ENCODE results near the gene GLP2R. TPM values are rescaled to one million over a fixed set of nuclear protein-coding genes. Genes with fewer than 3 reads are reported as not detected.

GLP2R gene
- total RNA-seq, 4 donors from 2014 or later, result 0.54 to 3.3 (median 1.2) TPM

GRCh38 chr17:9837551-9838471 lies 12.1 kb downstream of the GLP2R start:
- Histone ChIP-seq H3K27me3 (no peaks in the 10 kb centered on the region), H3K27ac (no peak overlapping the region), H3K4me3 (replicated peaks in 1 of 3) (no peak overlapping the region), H3K36me3 (no peaks in the 10 kb centered on the region), H3K9me3 (no peaks in the 10 kb centered on the region), H3K4me1 (no peaks in the 10 kb centered on the region)
- no peak for TF ChIP-seq POLR2A (IDR thresholded peaks at IDR 0.05)
- no peak for TF ChIP-seq CTCF (IDR thresholded peaks at IDR 0.05)
- intact Hi-C loops (cut with DNase I), result no loop called here
- DNase-seq, result peak; percentile 12 to 19
- 55 to 67% methylated on average over 11 of the region's 11 CpGs for WGBS, 2 donors

GRCh38 chr17:9839433-9839832 lies 13.7 kb downstream of the GLP2R start:
- Histone ChIP-seq H3K36me3 (no peaks in the 10 kb centered on the region), H3K27ac (no peak overlapping the region), H3K4me1 (no peaks in the 10 kb centered on the region)

GRCh38 chr17:9842057-9842758 lies 16.5 kb downstream of the GLP2R start:
- H3K36me3 ChIP-seq, result no peaks in the 10 kb centered on the region
- WGBS, 2 donors, result 46 to 52% methylated on average over 11 to 14 of the region's 14 CpGs
- intact Hi-C loops (cut with DNase I), result no loop called here
- no peaks in the 10 kb centered on the region for H3K4me1 ChIP-seq
- peak; percentile 8 to 22 for DNase-seq
- H3K27ac ChIP-seq, result peak overlapping the region; percentile 20 to 45 (median 36)
- no peaks in the 10 kb centered on the region for H3K27me3 ChIP-seq
- no peak overlapping the region for H3K4me3 ChIP-seq (replicated peaks in 1 of 3)
- H3K9me3 ChIP-seq, result no peaks in the 10 kb centered on the region
- no peak for TF ChIP-seq POLR2A (IDR thresholded peaks at IDR 0.05)
- no peak for TF ChIP-seq CTCF (IDR thresholded peaks at IDR 0.05)

More at GRCh38 chr17:9839433-9839832, 13.7 kb downstream of the GLP2R start:
- no peaks in the 10 kb centered on the region for H3K27me3 ChIP-seq
- TF ChIP-seq POLR2A (IDR thresholded peaks at IDR 0.05) (no peak), CTCF (IDR thresholded peaks at IDR 0.05) (no peak)
- H3K9me3 ChIP-seq, result no peaks in the 10 kb centered on the region
- intact Hi-C loops (cut with DNase I), result no loop called here
- DNase-seq, result no peak
- no peak overlapping the region for H3K4me3 ChIP-seq (replicated peaks in 1 of 3)
- 56 to 63% methylated on average over 4 of the region's 4 CpGs for WGBS, 2 donors

- H3K36me3 ChIP-seq, result no peaks in the 10 kb centered on the region
- H3K9me3 ChIP-seq, result no peaks in the 10 kb centered on the region
- DNase-seq, result no peak
- H3K27me3 ChIP-seq, result no peaks in the 10 kb centered on the region
- intact Hi-C loops (cut with DNase I), result no loop called here
- no peak overlapping the region for H3K4me3 ChIP-seq (replicated peaks in 1 of 3)
- H3K4me1 ChIP-seq, result no peaks in the 10 kb centered on the region
- TF ChIP-seq CTCF (IDR thresholded peaks at IDR 0.05), result no peak
- TF ChIP-seq POLR2A (IDR thresholded peaks at IDR 0.05), result no peak
- WGBS, 2 donors, result 82 to 86% methylated on average over 14 of the region's 14 CpGs
- H3K27ac ChIP-seq, result no peak overlapping the region
These were observed 17.7 kb downstream of the GLP2R start for GRCh38 chr17:9843152-9844010.
